HG03280 (cell line): Measurements from ENCODE around the gene TWNK.

Experiments
- ATAC-seq: cut with Tn5 transposase; IDR thresholded peaks from one replicate; pipeline ENCODE4 v1.9.1; 2021; ENCODE audit warnings: mild to moderate bottlenecking, moderate library complexity; ENCODE audit not compliant: unreplicated experiment

The TWNK gene

GRCh38 chr10:100986952-100987684, at the start of gene TWNK, which contains the start of gene MRPL43:
TWNK (plus strand) TSS chr10:100987543; CDS start chr10:100988211, 668 bp downstream.
MRPL43 (minus strand) TSS chr10:100987497; CDS start chr10:100987443, 54 bp downstream.
- peak; percentile 85 for ATAC-seq

GRCh38 chr10:100939763-100940344, 47.5 kb upstream of the TWNK start:
- no peak for ATAC-seq

- no peak for ATAC-seq
Measured at GRCh38 chr10:100942229-100942628, 45.1 kb upstream of the TWNK start.

- ATAC-seq, result no peak
Measured at GRCh38 chr10:100943508-100943907, 43.8 kb upstream of the TWNK start.

- ATAC-seq, result no peak
Measured at GRCh38 chr10:100945754-100946153, 41.6 kb upstream of the TWNK start.

GRCh38 chr10:100948916-100949315, 38.4 kb upstream of the TWNK start:
- no peak for ATAC-seq

- no peak for ATAC-seq
Measured at GRCh38 chr10:100960251-100960650, 27.1 kb upstream of the TWNK start.

- no peak for ATAC-seq
Measured at GRCh38 chr10:100962351-100963080, 24.8 kb upstream of the TWNK start.

GRCh38 chr10:100963826-100964225, 23.5 kb upstream of the TWNK start:
- no peak for ATAC-seq

- no peak for ATAC-seq
Measured at GRCh38 chr10:100965820-100966219, 21.5 kb upstream of the TWNK start.

- no peak for ATAC-seq
Measured at GRCh38 chr10:100966887-100967286, 20.5 kb upstream of the TWNK start.

- no peak for ATAC-seq
Measured at GRCh38 chr10:100967332-100967731, 20.0 kb upstream of the TWNK start.

GRCh38 chr10:100968062-100968736, 19.1 kb upstream of the TWNK start:
- ATAC-seq, result no peak

GRCh38 chr10:100968863-100969186, 18.5 kb upstream of the TWNK start:
- ATAC-seq, result no peak

- ATAC-seq, result no peak
Measured at GRCh38 chr10:100969187-100970075, 17.9 kb upstream of the TWNK start, which contains the start of gene SEMA4G. SEMA4G (plus strand) TSS chr10:100969504; CDS start chr10:100972913, 3,409 bp downstream.

- ATAC-seq, result no peak
Measured at GRCh38 chr10:100970076-100970913, 17.0 kb upstream of the TWNK start.

GRCh38 chr10:100970914-100971811, 16.2 kb upstream of the TWNK start:
- ATAC-seq, result no peak

- no peak for ATAC-seq
Measured at GRCh38 chr10:100972115-100972903, 15.0 kb upstream of the TWNK start.
